Type B pancreatic cell (in vitro differentiated cells): Measurements from ENCODE around the gene PARP12. TPM values are rescaled to one million over a fixed set of nuclear protein-coding genes. Genes with fewer than 3 reads are reported as not detected.

Experiments used
- DNase-seq: peaks from one replicate; pipeline ENCODE4 v3.0.0; 2021; ENCODE audit warnings: mixed read lengths; ENCODE audit not compliant: unreplicated experiment; ENCODE audit errors: extremely low spot score
- H3K27ac Mint-ChIP-seq: 2 replicates; pipeline ENCODE4 v1.8.0; 2021; ENCODE audit warnings: mild to moderate bottlenecking, mixed read lengths
- H3K27me3 Mint-ChIP-seq: 2 replicates; pipeline ENCODE4 v1.8.0; 2021; ENCODE audit warnings: mixed read lengths
- H3K36me3 Mint-ChIP-seq: 2 replicates; pipeline ENCODE4 v1.8.0; 2021; ENCODE audit warnings: mixed read lengths
- H3K4me1 Mint-ChIP-seq: one replicate; pipeline ENCODE4 v1.8.0; 2021; ENCODE audit warnings: mixed read lengths; ENCODE audit not compliant: unreplicated experiment
- H3K4me3 Mint-ChIP-seq: 2 replicates; pipeline ENCODE4 v1.8.0; 2021; ENCODE audit warnings: mild to moderate bottlenecking, mixed read lengths
- H3K9me3 Mint-ChIP-seq: 2 replicates; pipeline ENCODE4 v1.8.0; 2021; ENCODE audit warnings: mixed read lengths
- total RNA-seq: library from RNA; stranded (reverse); gene quantifications from 2 replicates; pipeline ENCODE4 v1.2.1, GENCODE V29; 2021; ENCODE audit warnings: low replicate concordance
- TF ChIP-seq, protein P1 (sequence below): fragments of 200-600 bp; sonication (generic); conservative IDR thresholded peaks from 2 replicates; pipeline ENCODE4 v1.5.0; 2021; ENCODE audit warnings: antibody characterized with exemption, mild to moderate bottlenecking

The PARP12 gene
- total RNA-seq, 1 donor from 2014 or later = 11.9 TPM

DNA sequence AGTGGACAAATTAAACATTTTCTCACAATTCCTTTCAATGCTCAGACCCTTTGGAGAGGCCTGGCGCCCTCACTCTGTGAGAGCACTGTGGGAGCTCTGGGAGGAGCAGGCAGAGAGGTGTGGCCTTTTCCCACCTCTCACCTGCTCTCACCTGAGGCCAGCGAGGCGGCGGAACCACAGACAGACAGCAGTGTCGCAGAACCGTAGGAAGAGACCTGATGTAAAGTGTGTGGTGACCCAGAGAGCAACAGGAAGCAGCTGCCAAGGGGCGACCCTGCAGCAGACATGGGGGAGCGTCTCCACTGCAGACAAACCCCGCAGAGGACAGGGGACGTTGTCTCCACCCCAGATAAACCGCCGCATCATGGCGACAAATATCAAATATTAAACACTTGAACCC, 15.6 kb upstream of the PARP12 start:
- H3K27ac Mint-ChIP-seq = no peak overlapping the region
- TF ChIP-seq, protein P1, sequence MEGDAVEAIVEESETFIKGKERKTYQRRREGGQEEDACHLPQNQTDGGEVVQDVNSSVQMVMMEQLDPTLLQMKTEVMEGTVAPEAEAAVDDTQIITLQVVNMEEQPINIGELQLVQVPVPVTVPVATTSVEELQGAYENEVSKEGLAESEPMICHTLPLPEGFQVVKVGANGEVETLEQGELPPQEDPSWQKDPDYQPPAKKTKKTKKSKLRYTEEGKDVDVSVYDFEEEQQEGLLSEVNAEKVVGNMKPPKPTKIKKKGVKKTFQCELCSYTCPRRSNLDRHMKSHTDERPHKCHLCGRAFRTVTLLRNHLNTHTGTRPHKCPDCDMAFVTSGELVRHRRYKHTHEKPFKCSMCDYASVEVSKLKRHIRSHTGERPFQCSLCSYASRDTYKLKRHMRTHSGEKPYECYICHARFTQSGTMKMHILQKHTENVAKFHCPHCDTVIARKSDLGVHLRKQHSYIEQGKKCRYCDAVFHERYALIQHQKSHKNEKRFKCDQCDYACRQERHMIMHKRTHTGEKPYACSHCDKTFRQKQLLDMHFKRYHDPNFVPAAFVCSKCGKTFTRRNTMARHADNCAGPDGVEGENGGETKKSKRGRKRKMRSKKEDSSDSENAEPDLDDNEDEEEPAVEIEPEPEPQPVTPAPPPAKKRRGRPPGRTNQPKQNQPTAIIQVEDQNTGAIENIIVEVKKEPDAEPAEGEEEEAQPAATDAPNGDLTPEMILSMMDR = no peak
- no peaks in the 10 kb centered on the region for H3K9me3 Mint-ChIP-seq
- no peak overlapping the region for H3K4me3 Mint-ChIP-seq
- no peaks in the 10 kb centered on the region for H3K27me3 Mint-ChIP-seq
- H3K4me1 Mint-ChIP-seq = no peaks in the 10 kb centered on the region
- H3K36me3 Mint-ChIP-seq = no peaks in the 10 kb centered on the region
- no peak for DNase-seq

DNA sequence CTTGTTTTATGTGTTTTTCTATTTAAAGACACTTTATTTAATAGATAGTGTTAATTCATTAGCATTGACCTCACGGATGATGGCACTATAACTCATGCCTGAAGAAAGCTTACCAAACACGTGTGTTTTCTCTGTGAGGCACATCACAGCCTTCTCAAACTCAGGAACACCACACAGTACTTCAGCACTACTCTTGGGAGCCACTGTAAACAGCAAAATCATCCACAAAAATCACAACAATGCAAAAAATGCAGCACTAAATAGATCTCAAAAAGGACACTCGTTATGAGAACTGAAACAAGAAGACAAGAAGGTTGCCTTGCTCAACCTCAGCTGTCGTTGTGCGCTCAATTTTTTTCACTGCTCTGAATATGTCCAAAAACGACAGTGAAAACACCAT, 12.0 kb upstream of the PARP12 start:
- TF ChIP-seq, protein P1 = no peak
- Mint-ChIP-seq H3K4me3 (no peak overlapping the region), H3K9me3 (no peaks in the 10 kb centered on the region), H3K27ac (no peak overlapping the region), H3K36me3 (no peaks in the 10 kb centered on the region), H3K4me1 (no peaks in the 10 kb centered on the region), H3K27me3 (peaks cover 3% of the 10 kb centered on the region)
- no peak for DNase-seq

DNA sequence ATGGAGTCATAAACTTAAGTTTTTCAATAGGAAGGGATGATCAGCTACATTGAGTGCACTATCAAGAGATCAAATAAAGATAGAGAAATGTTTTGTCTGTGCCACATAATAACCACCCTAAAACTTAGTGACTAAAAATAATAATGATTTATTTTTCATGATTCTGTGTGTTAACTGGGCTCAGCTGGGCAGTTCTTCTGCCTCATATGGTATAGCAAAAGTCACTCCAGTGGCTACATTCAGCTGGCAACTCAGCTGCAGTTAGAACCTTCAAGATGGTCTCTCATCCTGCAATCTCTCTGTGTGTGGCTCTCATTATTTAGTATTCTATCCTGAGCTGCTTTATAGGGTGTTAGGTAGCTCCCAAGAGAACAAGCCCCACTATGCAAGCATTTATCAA, 7.8 kb upstream of the PARP12 start:
- no peak overlapping the region for H3K27ac Mint-ChIP-seq
- H3K36me3 Mint-ChIP-seq = no peaks in the 10 kb centered on the region
- TF ChIP-seq, protein P1 = no peak
- DNase-seq = no peak
- H3K27me3 Mint-ChIP-seq = peaks cover 3% of the 10 kb centered on the region
- no peaks in the 10 kb centered on the region for H3K4me1 Mint-ChIP-seq
- peaks cover 14% of the 10 kb centered on the region for H3K9me3 Mint-ChIP-seq
- no peak overlapping the region for H3K4me3 Mint-ChIP-seq

DNA sequence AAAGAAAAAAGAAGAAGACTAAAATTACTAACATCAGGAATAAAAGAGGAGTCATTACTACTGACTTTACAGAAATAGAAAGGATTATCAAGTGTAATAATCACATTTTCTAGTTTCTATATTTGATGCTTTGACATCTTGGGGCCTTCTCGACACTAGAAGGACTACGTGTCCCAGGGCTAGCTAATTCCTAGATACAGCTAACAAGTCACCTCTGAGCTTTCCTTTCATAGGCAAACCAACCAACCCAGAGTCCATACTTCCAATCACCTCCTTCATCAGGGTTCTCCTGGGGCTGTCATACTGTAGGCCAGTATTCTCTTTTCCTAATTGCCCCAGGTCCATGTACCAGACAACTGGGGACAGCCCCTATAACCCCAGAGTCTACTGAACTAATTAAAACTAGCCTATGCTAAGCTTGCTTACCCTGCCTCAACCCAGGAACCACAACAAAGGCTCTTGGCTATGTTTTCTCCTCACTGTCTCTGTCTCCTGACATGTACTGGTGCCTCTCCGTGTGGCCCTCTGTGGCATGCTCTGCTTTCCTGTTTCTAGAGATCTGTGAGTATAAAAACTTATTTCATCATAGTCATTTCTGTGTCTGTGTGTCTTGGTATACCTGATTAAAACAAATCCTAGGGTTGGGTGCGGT, 6.7 kb upstream of the PARP12 start:
- Mint-ChIP-seq H3K9me3 (peaks cover 14% of the 10 kb centered on the region), H3K4me3 (no peak overlapping the region), H3K36me3 (no peaks in the 10 kb centered on the region), H3K27ac (no peak overlapping the region), H3K27me3 (peaks cover 3% of the 10 kb centered on the region), H3K4me1 (no peaks in the 10 kb centered on the region)
- no peak for DNase-seq
- TF ChIP-seq, protein P1 = no peak

DNA sequence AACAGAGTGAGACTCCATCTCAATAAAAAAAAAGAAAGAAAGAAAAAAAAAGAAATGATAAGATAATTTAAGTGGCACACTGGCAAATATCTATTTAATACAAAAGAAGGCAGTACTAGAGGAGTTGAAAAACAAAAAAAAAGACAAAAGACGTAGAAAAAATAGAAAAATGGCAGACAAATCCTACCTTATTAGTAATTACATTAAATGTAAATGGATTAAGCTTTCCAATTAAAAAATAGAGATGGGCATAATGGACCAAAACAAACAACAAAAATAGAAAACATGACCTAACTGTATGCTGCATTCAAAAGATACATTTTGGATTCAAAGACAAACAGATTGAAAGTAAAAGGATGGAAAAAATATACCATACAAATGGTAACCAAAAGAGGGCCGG, 5.3 kb upstream of the PARP12 start:
- DNase-seq = no peak
- peaks cover 5% of the 10 kb centered on the region for H3K36me3 Mint-ChIP-seq
- no peaks in the 10 kb centered on the region for H3K4me1 Mint-ChIP-seq
- no peak overlapping the region for H3K27ac Mint-ChIP-seq
- TF ChIP-seq, protein P1 = no peak
- H3K27me3 Mint-ChIP-seq = peaks cover 3% of the 10 kb centered on the region
- no peak overlapping the region for H3K4me3 Mint-ChIP-seq
- H3K9me3 Mint-ChIP-seq = peaks cover 14% of the 10 kb centered on the region
